ENCODE results near the gene FNDC3A. TPM values are rescaled to one million over a fixed set of nuclear protein-coding genes. Genes with fewer than 3 reads are reported as not detected.
A peak's percentile ranks its signal among the peaks of the same experiment; 100 is the strongest.

The FNDC3A gene
- total and polyA plus RNA-seq, 9 of the 15 experiments (the other 6 are each of a cell fraction or from before 2014, with no cell fraction given), result 4.1 to 22.0 (median 13.5) TPM

DNA sequence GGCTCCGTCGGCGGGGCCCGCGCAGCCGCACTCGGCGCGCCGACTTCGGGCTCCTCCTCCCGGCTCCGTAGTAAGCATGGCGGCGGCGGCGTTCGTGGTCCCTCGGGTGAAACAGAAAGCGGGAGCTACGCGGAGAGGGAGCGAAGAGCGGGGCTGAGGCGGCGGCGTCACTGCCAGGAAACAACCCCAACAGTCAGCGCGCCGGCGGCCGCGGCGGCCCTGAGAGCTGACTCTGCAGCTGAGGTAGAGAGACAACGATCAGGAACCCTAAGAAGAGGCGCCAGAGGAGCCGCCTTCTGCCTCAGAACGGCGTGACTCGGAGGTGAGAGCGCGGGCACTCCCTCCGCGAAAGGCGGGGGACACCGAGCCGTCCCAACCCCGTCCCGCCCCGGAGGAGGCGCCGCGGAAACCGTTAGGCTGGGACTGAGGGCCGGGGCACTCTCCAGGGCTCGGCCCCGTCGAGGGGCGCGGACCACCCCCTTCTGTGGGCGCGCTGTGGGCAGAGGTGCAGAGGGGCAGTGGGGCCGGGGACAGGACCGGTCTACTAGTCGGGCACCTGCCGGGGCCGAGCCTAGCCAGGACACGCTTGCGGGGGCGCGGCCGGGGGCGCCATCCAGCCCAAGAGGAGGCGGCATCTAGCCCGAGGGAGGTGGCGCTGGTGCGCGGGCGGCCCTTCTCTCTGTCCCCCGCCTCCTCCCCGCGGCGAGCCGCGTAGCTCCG, at the start of gene FNDC3A (continued):
- TF ChIP-seq ATF1 (CRISPR knock-in tag; IDR thresholded peaks at IDR 0.05), result no peak
- TF ChIP-seq ATF1 (tag; IDR thresholded peaks at IDR 0.05), result peak; percentile 7; the same call in 1 of the 2 replicates
- peak; percentile 65; the same call in 1 of the 2 replicates for TF ChIP-seq POLR2H (tag; IDR thresholded peaks at IDR 0.05; ENCODE audit: low read depth)
- TF ChIP-seq, protein P1, sequence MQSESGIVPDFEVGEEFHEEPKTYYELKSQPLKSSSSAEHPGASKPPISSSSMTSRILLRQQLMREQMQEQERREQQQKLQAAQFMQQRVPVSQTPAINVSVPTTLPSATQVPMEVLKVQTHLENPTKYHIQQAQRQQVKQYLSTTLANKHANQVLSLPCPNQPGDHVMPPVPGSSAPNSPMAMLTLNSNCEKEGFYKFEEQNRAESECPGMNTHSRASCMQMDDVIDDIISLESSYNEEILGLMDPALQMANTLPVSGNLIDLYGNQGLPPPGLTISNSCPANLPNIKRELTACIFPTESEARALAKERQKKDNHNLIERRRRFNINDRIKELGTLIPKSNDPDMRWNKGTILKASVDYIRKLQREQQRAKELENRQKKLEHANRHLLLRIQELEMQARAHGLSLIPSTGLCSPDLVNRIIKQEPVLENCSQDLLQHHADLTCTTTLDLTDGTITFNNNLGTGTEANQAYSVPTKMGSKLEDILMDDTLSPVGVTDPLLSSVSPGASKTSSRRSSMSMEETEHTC (IDR thresholded peaks at IDR 0.05), result no peak
- peak; percentile 52 for TF ChIP-seq KDM5B (IDR thresholded peaks at IDR 0.05; ENCODE audit: insufficient replicate concordance, low read depth, low read length)
- peak; percentile 20 for TF ChIP-seq PCBP2 (IDR thresholded peaks at IDR 0.05; ENCODE audit: low read depth, low read length, poor library complexity, severe bottlenecking)
- TF ChIP-seq CTCF (IDR thresholded peaks at IDR 0.05 in 2 of 3, conservative IDR thresholded peaks at IDR 0.05 in 1 of 3; ENCODE audit: insufficient read depth in 2 of 3, low read depth in 1 of 3, low read length in 3 of 3), result peak in 1 of 3 experiments; percentile 16; a peak in 1 of 6 replicates
- TF ChIP-seq SP1 (CRISPR knock-in tag; IDR thresholded peaks at IDR 0.05), result peak; percentile 56; the same call in 1 of the 2 replicates
- TF ChIP-seq, protein P2, sequence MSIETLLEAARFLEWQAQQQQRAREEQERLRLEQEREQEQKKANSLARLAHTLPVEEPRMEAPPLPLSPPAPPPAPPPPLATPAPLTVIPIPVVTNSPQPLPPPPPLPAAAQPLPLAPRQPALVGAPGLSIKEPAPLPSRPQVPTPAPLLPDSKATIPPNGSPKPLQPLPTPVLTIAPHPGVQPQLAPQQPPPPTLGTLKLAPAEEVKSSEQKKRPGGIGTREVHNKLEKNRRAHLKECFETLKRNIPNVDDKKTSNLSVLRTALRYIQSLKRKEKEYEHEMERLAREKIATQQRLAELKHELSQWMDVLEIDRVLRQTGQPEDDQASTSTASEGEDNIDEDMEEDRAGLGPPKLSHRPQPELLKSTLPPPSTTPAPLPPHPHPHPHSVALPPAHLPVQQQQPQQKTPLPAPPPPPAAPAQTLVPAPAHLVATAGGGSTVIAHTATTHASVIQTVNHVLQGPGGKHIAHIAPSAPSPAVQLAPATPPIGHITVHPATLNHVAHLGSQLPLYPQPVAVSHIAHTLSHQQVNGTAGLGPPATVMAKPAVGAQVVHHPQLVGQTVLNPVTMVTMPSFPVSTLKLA (conservative IDR thresholded peaks at IDR 0.05), result peak in 1 of 2 experiments; percentile 59; a peak in 3 of 4 replicates
- 0 out of 2 replicates have a peak, but pooled peaks have one; percentile 40 for TF ChIP-seq ZBTB1 (CRISPR knock-in tag; IDR thresholded peaks at IDR 0.05; ENCODE audit: borderline replicate concordance, low read depth)
- peak; percentile 74 for TF ChIP-seq SAP30 (IDR thresholded peaks at IDR 0.05; ENCODE audit: borderline replicate concordance, insufficient read depth, low read depth, low read length, poor library complexity, severe bottlenecking)
- TF ChIP-seq SIN3A (IDR thresholded peaks at IDR 0.05; ENCODE audit: borderline replicate concordance in 2 of 2, control insufficient read depth in 1 of 2, low read depth in 2 of 2, low read length in 2 of 2), result peak; percentile 10 to 55; a peak in 1 of 4 replicates
- peak; percentile 24 for TF ChIP-seq PCBP1 (IDR thresholded peaks at IDR 0.05; ENCODE audit: low read depth, low read length, poor library complexity, severe bottlenecking)
- TF ChIP-seq RBBP5 (IDR thresholded peaks at IDR 0.05; ENCODE audit: borderline replicate concordance, insufficient read depth, low read length, poor library complexity, severe bottlenecking), result peak; percentile 80
- TF ChIP-seq NCOA6 (IDR thresholded peaks at IDR 0.05), result peak; percentile 81
- no peak for TF ChIP-seq SIRT6 (IDR thresholded peaks at IDR 0.05; ENCODE audit: low read depth, low read length)
- no peak for TF ChIP-seq CEBPG (CRISPR knock-in tag; IDR thresholded peaks at IDR 0.05)
- TF ChIP-seq CEBPG (tag; conservative IDR thresholded peaks at IDR 0.05 in 1 of 2, IDR thresholded peaks at IDR 0.05 in 1 of 2), result no peak
- no peak for TF ChIP-seq JUND (IDR thresholded peaks at IDR 0.05; ENCODE audit: borderline replicate concordance, low read depth, low read length)
- TF ChIP-seq JUND (tag; IDR thresholded peaks at IDR 0.05; ENCODE audit: borderline replicate concordance, low read depth, low read length), result no peak
